H1 (cell line): ENCODE results near the gene DNAJC6. TPM values are rescaled to one million over a fixed set of nuclear protein-coding genes. Genes with fewer than 3 reads are reported as not detected.

Experiments
- CTCF ChIA-PET: fragments of 300-600 bp; sonication (Branson Sonifier 250); formaldehyde crosslinking; loops from one replicate; lab custom pipeline; 2021; ENCODE audit not compliant: partially characterized antibody; lab: Charles Lee
- POLR2A ChIA-PET: fragments of 300-600 bp; sonication (Branson Sonifier 250); formaldehyde crosslinking; loops from one replicate; lab custom pipeline; 2021; ENCODE audit warnings: inconsistent platforms; ENCODE audit not compliant: partially characterized antibody; lab: Charles Lee
- DNase-seq, 2 experiments: peaks; one replicate each; pipeline versions ENCODE4 v3.0.0 to v3.0.0-alpha.2; 2010 to 2022; ENCODE audit warnings: low spot score in 2 of 2, low read depth in 1 of 2, mixed read lengths in 1 of 2
- FAIRE-seq: peaks from 2 replicates; lab custom pipeline; 2011; peaks lifted over from hg19 to GRCh38; lab: Jason Lieb, UNC
- H2AFZ ChIP-seq: 2 replicates; pipeline ENCODE4 v1.8.1; 2012; ENCODE audit warnings: low read length, inconsistent platforms
- H2AK5ac ChIP-seq: 2 replicates; pipeline ENCODE4 v1.6.1; 2013; ENCODE audit warnings: low read depth, low read length
- H2BK120ac ChIP-seq: replicated peaks from 2 replicates; pipeline ENCODE3; 2013; ENCODE audit warnings: low read depth, low read length, inconsistent platforms
- H2BK12ac ChIP-seq: 2 replicates; pipeline ENCODE4 v1.6.1; 2013; ENCODE audit warnings: low read depth, low read length
- H2BK15ac ChIP-seq: 2 replicates; pipeline ENCODE4 v1.6.1; 2013; ENCODE audit warnings: low read length
- H2BK20ac ChIP-seq: 2 replicates; pipeline ENCODE4 v1.6.1; 2013; ENCODE audit warnings: low read length
- H2BK5ac ChIP-seq: 2 replicates; pipeline ENCODE4 v1.6.1; 2013; ENCODE audit warnings: low read depth, low read length
- H3K14ac ChIP-seq: 2 replicates; pipeline ENCODE4 v1.6.1; 2013; ENCODE audit warnings: inconsistent platforms; ENCODE audit not compliant: insufficient read length
- H3K18ac ChIP-seq: 2 replicates; pipeline ENCODE4 v1.6.1; 2013; ENCODE audit warnings: low read length; ENCODE audit errors: extremely low read depth
- H3K23ac ChIP-seq: 2 replicates; pipeline ENCODE4 v1.6.1; 2013; ENCODE audit warnings: inconsistent platforms; ENCODE audit not compliant: insufficient read length
- H3K23me2 ChIP-seq: 2 replicates; pipeline ENCODE4 v1.6.1; 2013; ENCODE audit warnings: low read depth, low read length
- H3K27ac ChIP-seq: 2 replicates; pipeline ENCODE4 v1.6.1; 2011; ENCODE audit warnings: low read depth, low read length, inconsistent platforms
- H3K27me3 ChIP-seq, 4 experiments: replicated peaks in 1 of 4; 1 replicate in 1 of 4; 2 replicates in 3 of 4; pipeline versions ENCODE4 v1.6.1 to v1.8.1; 2011 to 2013; ENCODE audit warnings: low read length in 3 of 4, mild to moderate bottlenecking in 3 of 4, inconsistent platforms in 2 of 4, mixed read lengths in 2 of 4, moderate library complexity in 1 of 4; ENCODE audit not compliant: control insufficient read depth in 3 of 4, insufficient read depth in 3 of 4; ENCODE audit errors: extremely low read depth in 1 of 4
- H3K36me3 ChIP-seq, 4 experiments: 2 replicates each; pipeline versions ENCODE4 v1.6.1 to v1.8.1; 2011 to 2013; ENCODE audit warnings: mild to moderate bottlenecking in 4 of 4, low read length in 3 of 4, moderate library complexity in 2 of 4, control low read depth in 1 of 4, inconsistent platforms in 1 of 4; ENCODE audit not compliant: insufficient read depth in 4 of 4, control insufficient read depth in 2 of 4
- H3K4ac ChIP-seq: replicated peaks from 2 replicates; pipeline ENCODE3; 2013; ENCODE audit warnings: low read length, low read depth, mixed read lengths, inconsistent platforms; ENCODE audit not compliant: insufficient read length
- H3K4me1 ChIP-seq, 4 experiments: replicated peaks in 1 of 4; 1 replicate in 1 of 4; 2 replicates in 3 of 4; pipeline versions ENCODE4 v1.6.1 to v1.8.1; 2011 to 2013; ENCODE audit warnings: low read length in 3 of 4, inconsistent platforms in 2 of 4, mixed read lengths in 1 of 4; ENCODE audit not compliant: insufficient read depth in 4 of 4, control insufficient read depth in 3 of 4
- H3K4me2 ChIP-seq, 2 experiments: 2 replicates each; pipeline versions ENCODE4 v1.6.1 to v1.8.1; 2011 to 2013; ENCODE audit warnings: low read depth in 2 of 2, low read length in 2 of 2, control low read depth in 1 of 2, inconsistent platforms in 1 of 2, mild to moderate bottlenecking in 1 of 2; ENCODE audit not compliant: insufficient read depth in 1 of 2
- H3K4me3 ChIP-seq, 4 experiments: fragments of 200-600, 300-600 bp in 1 of 4; sonication (generic), shearing (Covaris generic), sonication (Bioruptor Twin) in 1 of 4; 2 replicates each; pipeline versions ENCODE4 v1.5.1 to v1.8.1; 2011 to 2016; ENCODE audit warnings: low read length in 4 of 4, low read depth in 3 of 4, control low read depth in 2 of 4, inconsistent platforms in 2 of 4, mild to moderate bottlenecking in 2 of 4, mixed read lengths in 1 of 4, moderate library complexity in 1 of 4; ENCODE audit not compliant: insufficient read depth in 2 of 4; ENCODE audit errors: extremely low read depth in 1 of 4
- H3K56ac ChIP-seq: replicated peaks from 2 replicates; pipeline ENCODE3; 2013; ENCODE audit warnings: low read depth, mild to moderate bottlenecking, mixed read lengths, low read length, inconsistent platforms; ENCODE audit not compliant: insufficient read length
- H3K79me1 ChIP-seq: 2 replicates; pipeline ENCODE4 v1.6.1; 2013; ENCODE audit warnings: low read depth, low read length, control low read depth
- H3K79me2 ChIP-seq, 2 experiments: 2 replicates each; pipeline versions ENCODE4 v1.6.1 to v1.8.1; 2012 to 2013; ENCODE audit warnings: low read length in 2 of 2, mild to moderate bottlenecking in 2 of 2, inconsistent platforms in 1 of 2; ENCODE audit not compliant: insufficient read depth in 2 of 2, control insufficient read depth in 1 of 2
- H3K9ac ChIP-seq, 4 experiments: replicated peaks in 1 of 4; 1 replicate in 1 of 4; 2 replicates in 3 of 4; pipeline versions ENCODE4 v1.6.1 to v1.8.1; 2011 to 2013; ENCODE audit warnings: low read depth in 3 of 4, low read length in 3 of 4, control low read depth in 2 of 4, mild to moderate bottlenecking in 2 of 4, moderate library complexity in 2 of 4, inconsistent platforms in 1 of 4; ENCODE audit errors: extremely low read depth in 1 of 4
- H3K9me3 ChIP-seq, 2 experiments: 2 replicates each; pipeline versions ENCODE4 v1.6.1 to v1.8.1; 2012 to 2013; ENCODE audit warnings: mild to moderate bottlenecking in 2 of 2, moderate library complexity in 2 of 2, control low read depth in 1 of 2, inconsistent platforms in 1 of 2, low read depth in 1 of 2, low read length in 1 of 2, mixed read lengths in 1 of 2; ENCODE audit not compliant: insufficient read depth in 2 of 2
- H4K20me1 ChIP-seq, 2 experiments: replicated peaks in 1 of 2; 2 replicates each; pipeline versions ENCODE3 to v1.8.1; 2011 to 2013; ENCODE audit warnings: inconsistent platforms in 2 of 2, low read length in 2 of 2, mild to moderate bottlenecking in 1 of 2; ENCODE audit not compliant: insufficient read depth in 2 of 2, control insufficient read depth in 1 of 2
- H4K5ac ChIP-seq: 2 replicates; pipeline ENCODE4 v1.6.1; 2013; ENCODE audit warnings: low read length, low read depth, mixed read lengths, inconsistent platforms; ENCODE audit not compliant: insufficient read length
- H4K8ac ChIP-seq: 2 replicates; pipeline ENCODE4 v1.8.0; 2013; ENCODE audit warnings: mild to moderate bottlenecking, moderate library complexity, low read length, inconsistent platforms; ENCODE audit not compliant: insufficient read depth; ENCODE audit errors: extremely low read depth
- H4K91ac ChIP-seq: replicated peaks from 2 replicates; pipeline ENCODE3; 2013; ENCODE audit warnings: low read length, mixed read lengths, inconsistent platforms; ENCODE audit not compliant: insufficient read length
- EZH2 ChIP-seq: fragments of 200-600 bp; sonication (generic); IDR thresholded peaks from 2 replicates; pipeline ENCODE4 v1.7.1; 2012; ENCODE audit warnings: low read depth, mild to moderate bottlenecking, moderate library complexity, low read length, inconsistent platforms; ENCODE audit not compliant: severe bottlenecking
- POLR2A ChIP-seq, 2 experiments: IDR thresholded peaks; 1 replicate in 1 of 2; 2 replicates in 1 of 2; pipeline ENCODE4 v1.6.1; 2011; ENCODE audit warnings: low read depth in 2 of 2, low read length in 2 of 2, mild to moderate bottlenecking in 2 of 2; ENCODE audit errors: control extremely low read depth in 1 of 2
- TAF1 ChIP-seq: IDR thresholded peaks from 2 replicates; pipeline ENCODE4 v1.6.1; 2011; ENCODE audit warnings: mild to moderate bottlenecking, low read depth, low read length
- WGBS, 2 experiments: shearing (Covaris generic) in 1 of 2; methylation state at CpG; one replicate each; pipeline versions ENCODE4 v1.1.6 to v1.1.7; 2013 to 2015; ENCODE audit warnings: low lambda C conversion rate in 2 of 2, mixed read lengths in 2 of 2, inconsistent platforms in 1 of 2, low coverage in 1 of 2, missing lambda C conversion rate in 1 of 2; ENCODE audit not compliant: insufficient replicate concordance in 2 of 2, insufficient coverage in 1 of 2, insufficient read length in 1 of 2; ENCODE audit errors: extremely low coverage in 1 of 2, missing lambda C conversion rate in 1 of 2; 5-methylcytosine and 5-hydroxymethylcytosine counted together
- polyA plus RNA-seq, 7 experiments: library from polyadenylated mRNA; depleted of rRNA in 3 of 7; stranded (reverse) in 5 of 7; unstranded in 2 of 7; fragments of >200 nt in 5 of 7; fragments of 200-250 nt in 2 of 7; gene quantifications; 1 replicate in 5 of 7; 2 replicates in 1 of 7; 4 replicates in 1 of 7; pipeline versions ENCODE4 v1.2.1 to v1.2.3, GENCODE V29; 2011 to 2013; ENCODE audit warnings: missing spikeins in 2 of 7, mixed read lengths in 2 of 7
- total RNA-seq: library from RNA; stranded (reverse); fragmentation: NEBNext Ultra II Directional; extraction: Animal tissue kit (Norgen Biotek cat#: 25700); gene quantifications from 2 replicates; pipeline ENCODE4 v1.2.1, GENCODE V29; 2021

Gene DNAJC6
- total and polyA plus RNA-seq, 2 of the 8 experiments (the other 6 are each of a cell fraction or from before 2014, with no cell fraction given): 1.6 to 3.0 TPM

- no peak overlapping the region for H3K14ac ChIP-seq
- no peak overlapping the region for H2BK20ac ChIP-seq
- no peak overlapping the region for H4K8ac ChIP-seq
- no peaks in the 10 kb centered on the region; a peak in 3 of 7 replicates for H3K27me3 ChIP-seq
- H3K23me2 ChIP-seq: peaks cover 4% of the 10 kb centered on the region
- H4K20me1 ChIP-seq: no peaks in the 10 kb centered on the region
- H3K23ac ChIP-seq: no peak overlapping the region
- DNase-seq (no peak), FAIRE-seq (no peak)
- no peak overlapping the region for H3K56ac ChIP-seq
- CTCF ChIA-PET: interaction anchor here (0.7 to 3.8 kb wide), 10 partner anchors 9 to 420 kb away, joined by 3 to 17 read pairs (median 4); no protein-coding TSS in a partner anchor
- H3K4ac ChIP-seq: no peak overlapping the region
- 72% methylated on average over 1 of the region's 1 CpG; no CpG with 5 or more reads in 1 of the 2 experiments for WGBS, 2 experiments
- H4K91ac ChIP-seq: no peak overlapping the region
- H2AFZ ChIP-seq: no peak overlapping the region
- H3K79me2 ChIP-seq: no peaks in the 10 kb centered on the region
- H3K4me1 ChIP-seq: peaks cover 0 to 5% (median 3%) of the 10 kb centered on the region in 4 experiments; a peak in 5 of 7 replicates
- no peak overlapping the region for H2AK5ac ChIP-seq
- H3K79me1 ChIP-seq: no peaks in the 10 kb centered on the region
- H2BK15ac ChIP-seq: no peak overlapping the region
- H3K9me3 ChIP-seq: no peaks in the 10 kb centered on the region
- no peak overlapping the region for H2BK12ac ChIP-seq
- POLR2A ChIA-PET: interaction anchor here (1.2 to 1.7 kb wide), 3 partner anchors 11 to 63 kb away, joined by 3 to 6 read pairs (median 3); no protein-coding TSS in a partner anchor
- H3K27ac ChIP-seq: no peak overlapping the region
- no peak overlapping the region for H3K4me2 ChIP-seq
- no peaks in the 10 kb centered on the region for H3K36me3 ChIP-seq
- no peak overlapping the region for H3K18ac ChIP-seq
- no peak overlapping the region for H2BK5ac ChIP-seq
- H3K4me3 ChIP-seq: no peak overlapping the region
- H3K9ac ChIP-seq: no peak overlapping the region
- no peak overlapping the region for H4K5ac ChIP-seq
- TF ChIP-seq TAF1 (no peak), POLR2A (IDR thresholded peaks at IDR 0.05; ENCODE audit: control extremely low read depth in 1 of 2, low read depth in 2 of 2, low read length in 2 of 2) (no peak), EZH2 (no peak)
- no peak overlapping the region for H2BK120ac ChIP-seq
Measured at GRCh38 chr1:65267683-65268082, 41.7 kb upstream of the DNAJC6 start.
